Measurements from ENCODE around the gene ZNF710. TPM values are rescaled to one million over a fixed set of nuclear protein-coding genes. Genes with fewer than 3 reads are reported as not detected.
A peak's percentile ranks its signal among the peaks of the same experiment; 100 is the strongest.
"Not testable (repeated sequence)": the region's sequence is repeated elsewhere in the genome, so short reads cannot be mapped to it uniquely, and the experiment has no call there.

The ZNF710 gene
- total RNA-seq, 2 experiments from 2014 or later, result 19.4 to 20.7 TPM

DNA sequence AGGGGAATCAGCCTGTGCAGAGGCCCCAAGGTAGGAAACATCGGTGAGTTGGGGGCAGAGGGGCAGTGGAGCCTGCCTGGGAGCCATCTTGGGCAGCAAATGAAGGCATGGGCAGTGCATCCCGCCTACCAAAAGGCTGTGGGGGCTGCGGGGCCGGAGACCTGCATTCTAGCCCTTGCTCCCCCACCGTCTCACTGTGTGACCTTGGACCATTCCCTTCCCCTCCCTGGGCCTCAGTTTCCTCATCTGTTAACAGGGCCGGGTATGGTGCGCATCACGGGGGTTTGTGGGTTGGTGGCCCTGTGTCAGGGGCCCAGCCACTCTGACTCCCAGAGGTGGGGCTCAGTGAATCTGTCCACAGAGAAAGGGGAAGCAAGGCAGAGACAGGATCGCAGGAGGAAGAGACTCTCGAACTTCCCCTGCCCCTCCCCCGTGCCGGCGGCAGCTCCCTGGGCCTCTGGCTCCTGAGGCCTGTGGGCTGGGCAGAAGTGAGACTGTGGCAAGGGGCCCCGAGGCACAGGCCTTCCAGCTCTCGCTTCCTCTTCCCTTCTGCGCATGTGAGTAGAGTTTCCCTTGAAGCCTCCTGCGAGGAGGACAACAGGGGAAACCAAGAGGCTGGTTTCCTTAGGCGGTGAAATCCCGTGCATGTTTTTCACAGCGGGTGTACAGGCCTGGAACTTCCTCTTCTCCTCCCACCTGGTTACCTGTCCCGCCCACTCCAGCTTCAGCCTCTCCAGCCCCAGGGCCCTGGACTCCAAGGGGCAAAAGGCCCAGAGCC is 58.3 kb downstream of the ZNF710 start:
- peaks cover 47% of the 10 kb centered on the region for H3K4me1 Mint-ChIP-seq
- POLR2A ChIA-PET, result interaction anchor here (0.6 to 1.8 kb wide), 9 partner anchors 12 to 169 kb away, joined by 3 to 7 read pairs (median 4); partner anchors contain the start of gene IDH2

GRCh38 chr15:90060797-90061196 is 59.7 kb downstream of the ZNF710 start:
- Mint-ChIP-seq H3K9me3 (no peaks in the 10 kb centered on the region), H3K4me1 (peaks cover 45% of the 10 kb centered on the region), H3K27ac (no peak overlapping the region), H3K4me3 (no peak overlapping the region), H3K36me3 (ENCODE audit: low read depth) (no peaks in the 10 kb centered on the region), H3K27me3 (no peaks in the 10 kb centered on the region)
- ChIA-PET POLR2A (interaction anchor here (0.6 to 2.0 kb wide), 4 partner anchors 10 to 26 kb away, joined by 3 to 7 read pairs (median 5); no protein-coding TSS in a partner anchor), CTCF (interaction anchor here (1.1 to 2.4 kb wide), 3 partner anchors 11 to 27 kb away, joined by 3 to 6 read pairs (median 3); no protein-coding TSS in a partner anchor)
- DNase-seq, result no peak

More for the DNA sequence above, 58.3 kb downstream of the ZNF710 start:
- CTCF ChIA-PET, result interaction anchor here (0.7 to 1.3 kb wide), 3 partner anchors 9 to 26 kb away, joined by 3 to 8 read pairs (median 4); no protein-coding TSS in a partner anchor
- H3K4me3 Mint-ChIP-seq, result peak overlapping the region; percentile 29
- no peaks in the 10 kb centered on the region for H3K27me3 Mint-ChIP-seq
- no peaks in the 10 kb centered on the region for H3K9me3 Mint-ChIP-seq
- DNase-seq, result peak; percentile 81
- peak overlapping the region; percentile 81 for H3K27ac Mint-ChIP-seq
- H3K36me3 Mint-ChIP-seq (ENCODE audit: low read depth), result no peaks in the 10 kb centered on the region

GRCh38 chr15:90062023-90062442 is 60.9 kb downstream of the ZNF710 start:
- H3K4me3 Mint-ChIP-seq, result no peak overlapping the region
- no peaks in the 10 kb centered on the region for H3K27me3 Mint-ChIP-seq
- peaks cover 45% of the 10 kb centered on the region for H3K4me1 Mint-ChIP-seq
- no peaks in the 10 kb centered on the region for H3K36me3 Mint-ChIP-seq (ENCODE audit: low read depth)
- no peaks in the 10 kb centered on the region for H3K9me3 Mint-ChIP-seq
- DNase-seq, result peak; percentile 61
- peak overlapping the region; percentile 21 for H3K27ac Mint-ChIP-seq
- ChIA-PET POLR2A (interaction anchor here (1.1 to 2.0 kb wide), 4 partner anchors 28 to 171 kb away, joined by 3 to 7 read pairs (median 4); partner anchors contain the start of gene AP3S2), CTCF (interaction anchor here (2.4 kb wide), 1 partner anchor 9 kb away, joined by 6 read pairs; no protein-coding TSS in a partner anchor)

- H3K27ac Mint-ChIP-seq, result no peak overlapping the region
- no peaks in the 10 kb centered on the region for H3K9me3 Mint-ChIP-seq
- POLR2A ChIA-PET, result interaction anchor here (1.1 to 2.0 kb wide), 3 partner anchors 28 to 171 kb away, joined by 3 to 7 read pairs (median 5); partner anchors contain the start of gene AP3S2
- H3K4me3 Mint-ChIP-seq, result no peak overlapping the region
- peaks cover 45% of the 10 kb centered on the region for H3K4me1 Mint-ChIP-seq
- no peaks in the 10 kb centered on the region for H3K36me3 Mint-ChIP-seq (ENCODE audit: low read depth)
- CTCF ChIA-PET, result interaction anchor here (2.4 kb wide), 1 partner anchor 9 kb away, joined by 6 read pairs; no protein-coding TSS in a partner anchor
- no peak for DNase-seq
- H3K27me3 Mint-ChIP-seq, result no peaks in the 10 kb centered on the region
These were observed 61.4 kb downstream of the ZNF710 start for GRCh38 chr15:90062462-90062932.

DNA sequence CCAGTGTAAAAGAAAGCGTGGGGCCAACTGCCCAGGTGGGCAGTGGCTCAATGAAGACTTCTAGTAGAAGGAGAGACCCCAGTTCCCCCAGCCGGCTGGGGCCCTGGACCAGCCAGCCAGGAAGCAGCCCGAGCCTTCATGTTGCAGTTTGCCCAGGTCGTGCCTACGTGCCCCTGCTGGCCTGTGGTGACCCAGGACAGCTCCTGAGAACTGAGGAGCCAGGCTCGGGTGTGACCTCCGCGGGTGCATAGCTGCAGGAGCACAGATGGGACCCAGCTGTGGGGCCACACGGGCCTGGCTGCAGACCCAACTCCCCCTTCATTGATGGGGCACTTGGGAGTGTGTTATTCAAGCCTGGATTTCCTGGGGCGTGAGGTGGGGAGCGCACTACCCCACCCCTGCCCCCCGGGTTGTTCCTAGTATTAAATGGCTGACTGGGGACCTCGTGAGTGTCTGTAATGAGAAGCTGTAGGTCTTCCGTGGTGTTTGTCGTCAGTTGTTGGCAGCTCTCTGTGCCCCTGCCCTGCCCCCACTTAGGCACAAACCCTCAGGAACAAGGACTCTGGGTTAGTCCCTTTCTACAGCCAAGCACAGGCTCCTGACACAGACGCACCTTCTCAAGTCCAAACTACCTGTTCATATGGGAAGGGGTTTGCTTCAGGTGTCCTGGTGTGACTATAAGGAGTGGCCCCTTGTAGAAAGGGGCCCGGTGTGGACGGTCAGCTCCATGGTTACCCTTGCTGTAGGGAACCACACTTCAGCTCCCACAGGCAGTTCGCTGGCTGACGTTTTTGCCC is 62.0 kb downstream of the ZNF710 start:
- Mint-ChIP-seq H3K27ac (no peak overlapping the region), H3K27me3 (no peaks in the 10 kb centered on the region), H3K4me1 (peaks cover 41% of the 10 kb centered on the region), H3K36me3 (ENCODE audit: low read depth) (peaks cover 2% of the 10 kb centered on the region), H3K9me3 (no peaks in the 10 kb centered on the region), H3K4me3 (no peak overlapping the region)
- ChIA-PET CTCF (no interaction called here), POLR2A (no interaction called here)
- no peak for DNase-seq

- POLR2A ChIA-PET, result no interaction called here
- peaks cover 5% of the 10 kb centered on the region for H3K36me3 Mint-ChIP-seq (ENCODE audit: low read depth)
- CTCF ChIA-PET, result interaction anchor here (1.5 kb wide), 1 partner anchor 64 kb away, joined by 3 read pairs; no protein-coding TSS in a partner anchor
- no peaks in the 10 kb centered on the region for H3K27me3 Mint-ChIP-seq
- DNase-seq, result no peak
- no peak overlapping the region for H3K27ac Mint-ChIP-seq
- peaks cover 36% of the 10 kb centered on the region for H3K4me1 Mint-ChIP-seq
- no peak overlapping the region for H3K4me3 Mint-ChIP-seq
- H3K9me3 Mint-ChIP-seq, result no peaks in the 10 kb centered on the region
These were observed 62.7 kb downstream of the ZNF710 start for GRCh38 chr15:90063770-90064247.

DNA sequence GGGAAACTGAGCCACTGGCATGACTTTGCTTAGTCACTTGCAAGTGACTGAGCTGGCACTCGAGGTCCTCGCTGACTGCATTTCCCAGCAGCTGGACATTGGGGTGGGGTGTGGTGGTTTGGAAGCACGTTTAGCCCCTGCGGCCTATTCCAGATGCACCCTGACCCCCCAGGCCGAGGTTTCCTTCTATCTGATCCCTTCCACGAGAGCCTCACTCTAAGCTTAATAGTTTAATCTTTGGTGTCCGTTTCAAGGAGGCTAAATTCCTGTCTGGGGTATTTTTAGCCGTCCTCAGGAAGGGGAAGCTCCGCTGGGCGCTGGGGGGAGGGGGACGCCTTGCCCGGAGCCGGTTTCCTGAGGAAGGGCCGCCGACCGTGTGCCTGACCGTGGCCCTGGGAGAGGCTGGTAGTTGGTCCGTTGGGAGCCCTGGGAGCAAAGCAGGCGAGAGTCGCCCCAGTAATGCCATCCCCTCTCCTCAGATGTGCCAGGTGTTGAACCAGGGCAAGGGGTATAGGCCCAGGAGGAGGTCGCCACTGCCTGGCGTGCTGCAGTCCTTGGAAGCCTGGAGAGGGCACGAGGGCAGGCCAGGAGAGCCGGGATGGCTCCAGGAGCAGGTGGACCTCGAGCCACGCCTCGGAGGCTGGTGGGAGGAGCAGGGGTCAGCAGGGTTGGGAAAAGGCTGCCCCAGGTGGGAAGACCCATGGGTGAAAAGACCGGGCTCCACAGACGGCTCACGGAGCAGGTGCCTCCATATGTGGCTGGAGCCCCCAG is 64.0 kb downstream of the ZNF710 start:
- Mint-ChIP-seq H3K4me3 (no peak overlapping the region), H3K27me3 (no peaks in the 10 kb centered on the region), H3K4me1 (peaks cover 24% of the 10 kb centered on the region), H3K9me3 (no peaks in the 10 kb centered on the region), H3K27ac (no peak overlapping the region), H3K36me3 (ENCODE audit: low read depth) (peaks cover 7% of the 10 kb centered on the region)
- no peak for DNase-seq
- ChIA-PET POLR2A (interaction anchor here (1.1 kb wide), 1 partner anchor 52 kb away, joined by 3 read pairs; no protein-coding TSS in a partner anchor), CTCF (interaction anchor here (1.1 to 1.5 kb wide), 3 partner anchors 9 to 154 kb away, joined by 3 to 5 read pairs (median 3); no protein-coding TSS in a partner anchor)

GRCh38 chr15:90065682-90066049 is 64.5 kb downstream of the ZNF710 start:
- no peak for DNase-seq
- ChIA-PET POLR2A (interaction anchor here (1.1 kb wide), 1 partner anchor 52 kb away, joined by 3 read pairs; no protein-coding TSS in a partner anchor), CTCF (interaction anchor here (1.1 to 1.5 kb wide), 2 partner anchors 9 to 154 kb away, joined by 3 to 5 read pairs; no protein-coding TSS in a partner anchor)
- Mint-ChIP-seq H3K4me3 (no peak overlapping the region), H3K9me3 (no peaks in the 10 kb centered on the region), H3K36me3 (ENCODE audit: low read depth) (peaks cover 7% of the 10 kb centered on the region), H3K4me1 (peaks cover 21% of the 10 kb centered on the region), H3K27ac (no peak overlapping the region), H3K27me3 (no peaks in the 10 kb centered on the region)

DNA sequence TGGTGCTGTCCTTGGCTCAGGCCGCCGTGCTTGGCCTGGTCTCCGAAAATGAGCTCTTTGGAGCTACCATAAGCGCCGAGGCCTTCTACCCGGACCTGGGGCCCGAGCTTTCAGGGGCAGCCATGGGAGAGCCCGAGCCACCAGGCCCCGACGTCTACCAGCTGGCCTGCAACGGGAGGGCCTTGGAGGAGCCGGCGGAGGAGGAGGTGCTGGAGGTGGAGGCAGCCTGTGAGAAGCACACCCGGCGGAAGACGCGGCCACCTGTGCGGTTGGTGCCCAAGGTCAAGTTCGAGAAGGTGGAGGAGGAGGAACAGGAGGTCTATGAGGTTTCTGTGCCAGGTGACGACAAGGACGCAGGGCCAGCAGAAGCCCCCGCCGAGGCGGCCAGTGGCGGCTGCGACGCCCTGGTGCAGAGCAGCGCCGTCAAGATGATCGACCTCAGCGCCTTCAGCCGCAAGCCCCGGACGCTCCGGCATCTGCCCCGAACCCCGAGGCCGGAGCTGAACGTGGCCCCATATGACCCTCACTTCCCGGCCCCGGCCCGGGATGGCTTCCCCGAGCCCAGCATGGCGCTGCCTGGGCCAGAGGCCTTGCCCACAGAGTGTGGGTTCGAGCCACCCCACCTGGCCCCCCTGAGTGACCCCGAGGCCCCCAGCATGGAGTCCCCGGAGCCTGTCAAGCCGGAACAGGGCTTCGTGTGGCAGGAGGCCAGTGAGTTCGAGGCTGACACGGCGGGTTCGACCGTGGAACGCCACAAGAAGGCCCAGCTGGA is 66.2 kb downstream of the ZNF710 start:
- Mint-ChIP-seq H3K4me1 (peaks cover 12% of the 10 kb centered on the region), H3K9me3 (no peaks in the 10 kb centered on the region), H3K27ac (peak overlapping the region; percentile 31), H3K4me3 (no peak overlapping the region), H3K27me3 (no peaks in the 10 kb centered on the region), H3K36me3 (ENCODE audit: low read depth) (peaks cover 10% of the 10 kb centered on the region)
- ChIA-PET POLR2A (no interaction called here), CTCF (interaction anchor here (0.5 kb wide), 1 partner anchor 169 kb away, joined by 3 read pairs; no protein-coding TSS in a partner anchor)
- DNase-seq, result no peak

- no peaks in the 10 kb centered on the region for H3K9me3 Mint-ChIP-seq
- ChIA-PET CTCF (interaction anchor here (0.5 kb wide), 1 partner anchor 169 kb away, joined by 3 read pairs; no protein-coding TSS in a partner anchor), POLR2A (no interaction called here)
- no peak overlapping the region for H3K27ac Mint-ChIP-seq
- no peaks in the 10 kb centered on the region for H3K27me3 Mint-ChIP-seq
- DNase-seq, result no peak
- peaks cover 10% of the 10 kb centered on the region for H3K36me3 Mint-ChIP-seq (ENCODE audit: low read depth)
- H3K4me3 Mint-ChIP-seq, result no peak overlapping the region
- H3K4me1 Mint-ChIP-seq, result peaks cover 7% of the 10 kb centered on the region
These were observed 67.0 kb downstream of the ZNF710 start for GRCh38 chr15:90067953-90068606.

GRCh38 chr15:90070623-90071022 is 69.5 kb downstream of the ZNF710 start:
- H3K4me1 Mint-ChIP-seq; H3K4me3 Mint-ChIP-seq; H3K36me3 Mint-ChIP-seq (ENCODE audit: low read depth); H3K27me3 Mint-ChIP-seq; H3K27ac Mint-ChIP-seq; DNase-seq; H3K9me3 Mint-ChIP-seq: not testable (repeated sequence)
- CTCF ChIA-PET, result interaction anchor here (0.7 to 2.8 kb wide), 32 partner anchors 9 to 331 kb away, joined by 3 to 34 read pairs (median 4); no protein-coding TSS in a partner anchor
- POLR2A ChIA-PET, result interaction anchor here (0.6 to 2.5 kb wide), 4 partner anchors 10 to 177 kb away, joined by 3 to 10 read pairs (median 4); partner anchors contain the start of gene AP3S2

All from activated CD4-positive, alpha-beta memory T cell treated with anti-CD3 and anti-CD28 coated beads, Interleukin-2, amount 10 ng/mL, durations not matched to agents 7 days and 5 days (primary cell).